Mesenchymal stem cell (in vitro differentiated cells and primary cell): ENCODE results near the gene CDKN3.
"Not testable (repeated sequence)": the region's sequence is repeated elsewhere in the genome, so short reads cannot be mapped to it uniquely, and the experiment has no call there.

Source experiments
- DNase-seq: peaks from one replicate; pipeline ENCODE4 v3.0.0-alpha.2; 2013
- H2AFZ ChIP-seq: one replicate; pipeline ENCODE4 v1.6.1; 2013; ENCODE audit warnings: low read depth, mild to moderate bottlenecking, control low read depth, inconsistent platforms, low read length, moderate library complexity
- H2AK5ac ChIP-seq: 2 replicates; pipeline ENCODE4 v1.6.1; 2013; ENCODE audit warnings: low read length, moderate library complexity, mild to moderate bottlenecking, inconsistent platforms; ENCODE audit not compliant: severe bottlenecking
- H2BK120ac ChIP-seq: one replicate; pipeline ENCODE4 v1.6.1; 2013; ENCODE audit warnings: low read depth, mild to moderate bottlenecking, inconsistent platforms, low read length, moderate library complexity
- H2BK12ac ChIP-seq, 2 experiments: one replicate each; pipeline ENCODE4 v1.6.1; 2013; ENCODE audit warnings: inconsistent platforms in 2 of 2, low read length in 2 of 2, mild to moderate bottlenecking in 2 of 2, moderate library complexity in 2 of 2, control low read depth in 1 of 2
- H2BK15ac ChIP-seq: one replicate; pipeline ENCODE4 v1.6.1; 2013; ENCODE audit warnings: mild to moderate bottlenecking, low read depth, inconsistent platforms; ENCODE audit not compliant: poor library complexity, severe bottlenecking
- H2BK5ac ChIP-seq: 2 replicates; pipeline ENCODE4 v1.6.1; 2013; ENCODE audit warnings: low read depth, mild to moderate bottlenecking, low read length, control low read depth, inconsistent platforms; ENCODE audit not compliant: poor library complexity, severe bottlenecking
- H3K14ac ChIP-seq, 2 experiments: one replicate each; pipeline ENCODE4 v1.6.1; 2013; ENCODE audit warnings: inconsistent platforms in 2 of 2, low read length in 2 of 2, control low read depth in 1 of 2, mild to moderate bottlenecking in 1 of 2, moderate library complexity in 1 of 2
- H3K18ac ChIP-seq, 2 experiments: one replicate each; pipeline ENCODE4 v1.6.1; 2013; ENCODE audit warnings: inconsistent platforms in 2 of 2, low read length in 2 of 2, control low read depth in 1 of 2, low read depth in 1 of 2, mild to moderate bottlenecking in 1 of 2
- H3K23ac ChIP-seq, 2 experiments: one replicate each; pipeline ENCODE4 v1.6.1; 2013; ENCODE audit warnings: inconsistent platforms in 2 of 2, low read length in 2 of 2, mild to moderate bottlenecking in 2 of 2, moderate library complexity in 2 of 2, control low read depth in 1 of 2
- H3K27ac ChIP-seq: 2 replicates; pipeline ENCODE4 v1.5.1; 2013; ENCODE audit warnings: mild to moderate bottlenecking, moderate library complexity, low read length, control low read depth, inconsistent platforms; ENCODE audit not compliant: poor library complexity, severe bottlenecking
- H3K27me3 ChIP-seq, 2 experiments: 2 replicates each; pipeline versions ENCODE4 v1.6.1 to v1.7.0; 2013; ENCODE audit warnings: low read length in 2 of 2, mild to moderate bottlenecking in 2 of 2, moderate library complexity in 2 of 2, control low read depth in 1 of 2, inconsistent platforms in 1 of 2; ENCODE audit not compliant: control insufficient read depth in 1 of 2, insufficient read depth in 1 of 2
- H3K36me3 ChIP-seq, 2 experiments: 2 replicates each; pipeline versions ENCODE4 v1.6.1 to v1.7.0; 2013; ENCODE audit warnings: low read length in 2 of 2, control low read depth in 1 of 2, inconsistent platforms in 1 of 2, low read depth in 1 of 2, mild to moderate bottlenecking in 1 of 2; ENCODE audit not compliant: insufficient read depth in 2 of 2, control insufficient read depth in 1 of 2
- H3K4ac ChIP-seq, 2 experiments: one replicate each; pipeline ENCODE4 v1.6.1; 2013; ENCODE audit warnings: inconsistent platforms in 2 of 2, low read length in 2 of 2, mild to moderate bottlenecking in 2 of 2, moderate library complexity in 2 of 2, control low read depth in 1 of 2, low read depth in 1 of 2
- H3K4me1 ChIP-seq: 2 replicates; pipeline ENCODE4 v1.6.1; 2013; ENCODE audit warnings: low read depth, low read length, control low read depth; ENCODE audit not compliant: control insufficient read depth, insufficient read depth
- H3K4me2 ChIP-seq: 2 replicates; pipeline ENCODE4 v1.6.1; 2013; ENCODE audit warnings: low read length, mild to moderate bottlenecking, inconsistent platforms; ENCODE audit not compliant: poor library complexity, severe bottlenecking
- H3K4me3 ChIP-seq, 2 experiments: 2 replicates each; pipeline versions ENCODE4 v1.5.1 to v1.7.0; 2013; ENCODE audit warnings: low read length in 2 of 2, mild to moderate bottlenecking in 2 of 2, control low read depth in 1 of 2, low read depth in 1 of 2; ENCODE audit not compliant: insufficient read depth in 1 of 2
- H3K79me1 ChIP-seq: replicated peaks from 2 replicates; pipeline ENCODE4 v1.6.1; 2013; ENCODE audit warnings: mild to moderate bottlenecking, control low read depth, low read length, inconsistent platforms; ENCODE audit not compliant: poor library complexity, severe bottlenecking
- H3K9ac ChIP-seq: 2 replicates; pipeline ENCODE4 v1.7.0; 2013; ENCODE audit warnings: mild to moderate bottlenecking, low read length, moderate library complexity
- H3K9me3 ChIP-seq: 2 replicates; pipeline ENCODE4 v1.7.0; 2013; ENCODE audit warnings: mild to moderate bottlenecking, low read length; ENCODE audit not compliant: control insufficient read depth
- H4K8ac ChIP-seq: one replicate; pipeline ENCODE4 v1.6.1; 2013; ENCODE audit warnings: inconsistent platforms, mild to moderate bottlenecking, low read length, moderate library complexity
- H4K91ac ChIP-seq: one replicate; pipeline ENCODE4 v1.6.1; 2013; ENCODE audit warnings: mild to moderate bottlenecking, low read length, inconsistent platforms
- WGBS: methylation state at CpG from one replicate; pipeline ENCODE4 v1.1.7; 2013; ENCODE audit warnings: mixed read lengths; 5-methylcytosine and 5-hydroxymethylcytosine counted together

The CDKN3 gene

DNA sequence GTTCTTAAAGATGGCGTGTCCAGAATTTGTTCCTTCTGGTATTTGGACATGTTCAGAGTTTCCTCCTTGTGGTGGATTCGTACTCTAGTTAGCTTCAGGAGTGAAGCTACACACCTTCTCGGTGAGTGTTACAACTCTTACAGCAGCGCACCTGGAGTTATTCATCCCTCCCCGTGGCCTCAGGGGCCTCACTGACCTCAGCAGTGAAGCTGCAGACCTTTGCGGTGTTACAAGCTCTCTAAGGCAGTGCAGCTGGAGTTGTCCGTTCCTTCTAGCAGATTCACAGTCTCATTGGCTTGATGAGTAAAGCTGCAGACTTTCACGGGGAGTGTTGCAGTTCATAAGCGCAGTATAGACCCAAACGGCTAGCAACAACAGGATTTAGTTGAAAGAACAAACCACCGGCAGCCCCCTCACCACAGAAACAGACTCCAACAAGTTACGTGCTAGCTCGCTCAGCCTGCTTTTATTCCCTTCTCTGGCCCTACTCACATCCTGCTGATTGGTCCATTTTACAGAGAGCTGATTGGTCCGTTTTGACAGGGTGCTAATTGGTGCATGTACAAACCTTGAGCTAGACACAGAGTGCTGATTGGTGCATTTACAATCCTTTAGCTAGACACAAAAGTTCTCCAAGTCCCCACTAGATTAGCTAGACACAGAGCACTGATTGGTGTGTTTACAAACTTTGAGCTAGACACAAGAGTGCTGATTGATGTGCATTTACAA lies 4.5 kb upstream of the CDKN3 start:
- Histone ChIP-seq H3K18ac (no peak overlapping the region), H3K4me3 (no peak overlapping the region), H3K27ac (no peak overlapping the region), H3K4me1 (peaks cover 3% of the 10 kb centered on the region), H3K4ac (no peak overlapping the region), H3K9me3 (no peaks in the 10 kb centered on the region), H2BK120ac (no peak overlapping the region), H2BK12ac (no peak overlapping the region), H3K79me1 (peaks cover 4% of the 10 kb centered on the region), H2BK5ac (no peak overlapping the region), H2AFZ (no peak overlapping the region), H3K9ac (no peak overlapping the region), H3K4me2 (no peak overlapping the region), H3K23ac (no peak overlapping the region), H4K8ac (no peak overlapping the region), H3K36me3 (peaks cover 0 to 5% of the 10 kb centered on the region in 2 experiments), H3K27me3 (peaks cover 0 to 14% of the 10 kb centered on the region in 2 experiments), H2AK5ac (no peak overlapping the region), H4K91ac (no peak overlapping the region), H2BK15ac (no peak overlapping the region), H3K14ac (no peak overlapping the region)
- no peak for DNase-seq
- 94% methylated on average over 14 of the region's 14 CpGs for WGBS

- not testable (repeated sequence) for H3K79me1 ChIP-seq, H4K91ac ChIP-seq, H2BK12ac ChIP-seq, H3K14ac ChIP-seq, H3K4me2 ChIP-seq, H3K9ac ChIP-seq, H3K4me1 ChIP-seq, H3K4me3 ChIP-seq, H2BK5ac ChIP-seq, H2AK5ac ChIP-seq, H3K4ac ChIP-seq, H2BK15ac ChIP-seq, H3K9me3 ChIP-seq, H4K8ac ChIP-seq, H3K36me3 ChIP-seq, H3K27ac ChIP-seq, DNase-seq, H3K23ac ChIP-seq, H3K18ac ChIP-seq, H2BK120ac ChIP-seq, H2AFZ ChIP-seq
- WGBS, result 95% methylated on average over 62 of the region's 68 CpGs
- H3K27me3 ChIP-seq, result peaks cover 0 to 13% of the 10 kb centered on the region in 2 experiments
Observed at GRCh38 chr14:54392986-54393884, 3.6 kb upstream of the CDKN3 start.

GRCh38 chr14:54394596-54394995 lies 2.2 kb upstream of the CDKN3 start:
- no peak overlapping the region for H3K4me2 ChIP-seq
- no peak overlapping the region for H3K18ac ChIP-seq
- no peak overlapping the region for H2BK120ac ChIP-seq
- H2BK12ac ChIP-seq, result no peak overlapping the region
- peaks cover 7% of the 10 kb centered on the region for H3K4me1 ChIP-seq
- H3K27ac ChIP-seq, result no peak overlapping the region
- H3K9ac ChIP-seq, result no peak overlapping the region
- H3K36me3 ChIP-seq, result peaks cover 0 to 5% of the 10 kb centered on the region in 2 experiments
- peaks cover 18% of the 10 kb centered on the region for H3K79me1 ChIP-seq
- no peak overlapping the region for H2AFZ ChIP-seq
- H2AK5ac ChIP-seq, result no peak overlapping the region
- H3K4me3 ChIP-seq, result no peak overlapping the region
- H2BK5ac ChIP-seq, result no peak overlapping the region
- no peak for DNase-seq
- no peak overlapping the region for H3K14ac ChIP-seq
- H3K9me3 ChIP-seq, result no peaks in the 10 kb centered on the region
- 96% methylated on average over 25 of the region's 27 CpGs for WGBS
- no peak overlapping the region for H3K23ac ChIP-seq
- no peak overlapping the region for H2BK15ac ChIP-seq
- peaks cover 0 to 7% of the 10 kb centered on the region in 2 experiments for H3K27me3 ChIP-seq
- H3K4ac ChIP-seq, result no peak overlapping the region
- no peak overlapping the region for H4K8ac ChIP-seq
- no peak overlapping the region for H4K91ac ChIP-seq

GRCh38 chr14:54395284-54395683 lies 1.5 kb upstream of the CDKN3 start:
- DNase-seq, result no peak
- H4K91ac ChIP-seq, result no peak overlapping the region
- H3K27ac ChIP-seq, result no peak overlapping the region
- H3K79me1 ChIP-seq, result peaks cover 18% of the 10 kb centered on the region
- no peak overlapping the region for H2BK15ac ChIP-seq
- H3K14ac ChIP-seq, result no peak overlapping the region
- no peak overlapping the region for H2AFZ ChIP-seq
- no peak overlapping the region for H4K8ac ChIP-seq
- H3K9me3 ChIP-seq, result no peaks in the 10 kb centered on the region
- H3K23ac ChIP-seq, result no peak overlapping the region
- H2BK120ac ChIP-seq, result no peak overlapping the region
- H2AK5ac ChIP-seq, result no peak overlapping the region
- 85% methylated on average over 4 of the region's 4 CpGs for WGBS
- H3K4me3 ChIP-seq, result no peak overlapping the region
- no peak overlapping the region for H2BK5ac ChIP-seq
- peaks cover 0 to 7% of the 10 kb centered on the region in 2 experiments for H3K27me3 ChIP-seq
- no peak overlapping the region for H2BK12ac ChIP-seq
- no peak overlapping the region for H3K9ac ChIP-seq
- no peak overlapping the region for H3K18ac ChIP-seq
- H3K4ac ChIP-seq, result no peak overlapping the region
- H3K4me1 ChIP-seq, result peaks cover 7% of the 10 kb centered on the region
- H3K36me3 ChIP-seq, result peaks cover 0 to 5% of the 10 kb centered on the region in 2 experiments
- no peak overlapping the region for H3K4me2 ChIP-seq
